NCI-H1694 treated with DMSO at 0.1 percent for 48 hours (cell line): ENCODE results near the gene TMC7.

Experiments
- DNase-seq: peaks from one replicate; lab custom pipeline; 2025; lab: John Stamatoyannopoulos, UW

TMC7 gene

DNA sequence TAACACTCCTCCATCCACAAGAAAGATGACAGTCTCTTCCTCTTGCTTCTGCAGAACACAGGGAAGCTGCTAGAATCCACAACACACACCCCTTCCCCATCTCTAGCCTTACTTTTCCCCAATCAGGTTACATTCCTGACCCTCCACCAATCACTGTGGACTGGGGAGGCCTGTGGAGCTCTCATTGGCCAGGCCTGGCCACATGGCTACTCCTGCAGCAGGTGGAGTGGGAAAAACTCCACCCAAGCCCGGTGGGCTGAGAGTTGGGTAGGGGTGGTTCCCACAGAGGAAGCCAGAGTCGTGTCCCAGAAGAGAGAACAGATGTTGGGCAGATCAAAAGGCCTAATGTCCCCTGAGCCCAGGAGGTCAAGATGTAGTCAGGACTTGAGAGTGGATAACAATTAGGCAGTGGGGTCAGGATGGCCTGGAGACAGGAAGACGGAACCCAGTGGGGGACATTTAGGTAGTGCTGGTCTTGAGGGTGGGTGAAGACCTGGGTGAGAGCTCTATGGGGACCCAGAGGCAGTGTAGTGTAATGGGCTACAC is 105.7 kb downstream of the TMC7 start:
- DNase-seq = no peak

- DNase-seq = no peak
These were observed 107.2 kb downstream of the TMC7 start for GRCh38 chr16:19090916-19091315.

DNA sequence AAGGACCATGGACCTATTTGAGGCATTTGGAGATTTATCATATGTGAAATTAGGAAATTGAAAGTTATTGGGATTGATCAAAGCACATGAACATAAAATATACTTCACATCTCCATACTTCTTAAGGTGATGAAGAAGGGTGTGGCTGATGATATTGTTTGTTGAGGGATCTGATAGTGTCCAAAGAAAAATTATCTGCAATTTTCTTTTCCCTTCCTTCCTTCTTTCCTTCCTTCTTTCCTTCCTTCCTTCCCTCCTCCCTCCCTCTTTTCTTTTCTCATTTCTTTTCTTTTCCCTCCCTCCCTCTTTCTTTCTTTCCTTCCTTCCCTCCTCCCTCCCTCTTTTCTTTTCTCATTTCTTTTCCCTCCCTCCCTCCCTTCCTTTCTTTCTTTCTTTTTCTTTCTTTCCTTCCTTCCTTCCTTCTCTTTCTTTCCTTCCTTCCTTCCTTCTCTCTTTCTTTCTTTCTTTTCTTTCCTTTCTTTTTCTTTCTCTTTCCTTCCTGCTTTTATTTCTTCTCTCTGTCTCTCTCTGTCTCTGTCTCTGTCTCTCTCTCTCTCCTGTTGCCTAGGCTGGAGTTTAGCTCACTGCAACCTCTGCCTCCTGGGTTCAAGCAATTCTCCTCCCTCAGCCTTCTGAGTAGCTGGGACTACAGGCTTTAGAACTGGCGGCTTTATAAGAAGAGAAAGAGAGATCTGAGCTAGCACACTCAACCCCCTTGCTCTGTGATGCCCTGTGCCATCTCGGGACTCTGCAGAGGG is 109.1 kb downstream of the TMC7 start:
- no peak for DNase-seq

- no peak for DNase-seq
These were observed 110.2 kb downstream of the TMC7 start for GRCh38 chr16:19093631-19094541.

GRCh38 chr16:19094542-19095365 is 111.0 kb downstream of the TMC7 start:
- DNase-seq = no peak

GRCh38 chr16:19095654-19096053 is 111.9 kb downstream of the TMC7 start:
- no peak for DNase-seq

- DNase-seq = no peak
These were observed 114.4 kb downstream of the TMC7 start for GRCh38 chr16:19098173-19098572.

- DNase-seq = no peak
These were observed 118.6 kb downstream of the TMC7 start for GRCh38 chr16:19102187-19102872.

GRCh38 chr16:19104607-19105006 is 120.9 kb downstream of the TMC7 start:
- DNase-seq = no peak

DNA sequence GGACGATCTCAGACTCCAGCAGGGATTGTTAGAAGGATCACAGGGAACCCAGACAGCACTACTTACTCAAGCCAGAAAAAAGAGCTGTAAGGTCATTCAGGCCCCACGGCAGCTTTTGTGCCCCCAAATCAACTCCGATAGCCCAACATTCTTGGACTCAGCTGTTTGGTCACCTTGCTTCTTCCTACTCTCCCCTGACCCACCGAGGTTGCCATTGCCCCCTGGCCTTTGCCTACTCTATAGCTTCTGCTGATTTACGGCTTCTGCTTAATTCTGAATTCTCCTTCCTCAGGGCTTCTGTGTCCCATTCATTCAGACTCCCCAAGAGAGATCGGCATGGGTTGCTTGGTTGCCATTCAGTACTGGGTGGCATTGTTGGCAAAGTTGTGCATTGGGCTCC is 121.4 kb downstream of the TMC7 start:
- DNase-seq = no peak

DNA sequence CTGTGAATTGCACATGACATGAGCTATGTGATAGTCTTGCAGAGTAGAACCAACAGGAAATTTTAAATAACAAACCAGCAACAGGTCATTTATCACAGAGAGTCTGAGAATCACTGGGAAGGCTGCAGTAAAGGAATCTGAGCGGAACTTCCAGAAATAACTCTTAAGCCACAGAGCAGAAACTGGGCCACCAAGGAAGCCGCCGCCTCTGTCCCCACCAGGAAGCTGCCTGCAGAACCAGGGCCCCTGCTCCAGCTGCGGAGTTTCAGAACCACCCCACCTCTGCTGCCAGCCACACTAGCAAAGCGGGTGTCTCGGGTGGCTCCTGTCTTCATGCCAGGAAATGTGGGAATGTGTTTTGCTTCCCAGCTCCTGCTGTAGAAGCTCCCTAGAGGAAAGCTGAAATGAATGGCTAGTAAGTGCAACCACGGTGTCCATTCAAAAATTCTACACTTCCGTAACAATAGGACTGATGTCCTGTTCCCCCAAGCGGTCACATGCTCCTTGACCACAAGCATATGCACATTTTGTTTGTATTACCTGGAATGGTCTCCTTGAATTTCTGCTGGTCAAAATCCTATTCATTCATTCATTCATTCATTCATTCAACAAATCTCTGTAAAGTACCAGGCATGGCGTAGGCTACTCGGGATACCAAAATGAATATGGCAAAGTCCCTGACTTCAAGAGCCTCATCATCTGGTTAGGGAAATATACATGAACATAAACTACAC is 122.3 kb downstream of the TMC7 start:
- no peak for DNase-seq

DNA sequence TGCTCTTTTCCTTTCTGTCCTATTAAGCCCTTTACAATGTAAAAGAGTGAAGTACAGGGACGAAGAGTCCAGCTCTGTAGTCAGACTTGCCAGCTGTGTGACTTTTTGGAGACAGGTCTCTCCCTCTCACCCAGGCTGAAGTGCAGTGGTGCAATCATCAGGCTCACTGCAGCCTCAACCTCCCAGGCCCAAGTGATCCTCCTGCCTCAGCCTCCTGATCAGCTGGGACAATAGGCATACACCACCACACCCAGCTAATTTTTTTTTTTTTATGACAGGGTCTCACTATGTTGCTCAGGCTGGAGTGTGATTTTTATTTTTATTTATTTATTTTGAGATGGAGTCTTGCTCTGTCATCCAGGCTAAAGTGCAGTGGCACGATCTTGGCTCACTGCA is 122.9 kb downstream of the TMC7 start:
- DNase-seq = no peak

DNA sequence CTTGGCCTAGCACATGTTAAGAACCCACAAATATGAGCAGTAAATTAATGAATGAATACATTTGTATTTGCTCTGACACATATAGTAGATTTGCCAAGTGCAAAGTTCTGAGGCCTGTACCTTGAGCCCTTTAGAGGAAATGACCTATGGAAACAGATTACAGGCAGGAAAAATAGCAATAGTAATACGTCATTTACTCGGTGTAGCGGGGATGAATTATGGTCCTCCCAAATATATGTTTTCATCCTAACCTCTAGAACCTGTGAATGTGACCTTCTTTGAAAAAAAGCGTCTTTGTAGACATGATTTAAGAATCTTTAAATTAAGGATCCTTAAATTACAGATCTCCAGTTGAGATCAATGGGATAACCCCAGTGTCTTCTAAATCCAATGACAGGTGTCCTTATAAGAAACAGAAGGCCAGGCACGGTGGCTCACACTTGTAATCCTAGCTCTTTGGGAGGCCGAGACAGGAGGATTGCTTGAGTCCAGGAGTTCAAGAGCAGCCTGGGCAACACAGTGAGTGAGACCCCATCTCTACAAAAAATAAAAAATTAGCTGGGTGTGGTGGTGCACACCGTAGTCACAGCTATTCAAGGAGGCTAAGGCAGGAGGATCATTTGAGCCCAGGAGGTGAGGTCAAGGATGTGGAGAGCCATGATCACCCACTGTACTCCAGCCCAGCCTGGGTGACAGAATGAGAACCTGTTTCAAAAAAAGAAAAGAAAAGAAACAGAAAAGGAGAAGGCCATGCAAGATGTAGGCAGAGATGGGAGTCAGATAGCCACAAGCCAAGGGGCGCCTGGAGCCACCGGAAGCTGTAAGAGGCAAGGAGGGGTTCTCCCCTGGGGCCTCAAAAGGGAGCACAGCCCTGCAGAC is 124.9 kb downstream of the TMC7 start:
- no peak for DNase-seq

GRCh38 chr16:19109288-19109664 is 125.5 kb downstream of the TMC7 start:
- DNase-seq = no peak

- no peak for DNase-seq
These were observed 127.0 kb downstream of the TMC7 start for GRCh38 chr16:19110537-19111360.

GRCh38 chr16:19112099-19112407 is 128.3 kb downstream of the TMC7 start:
- no peak for DNase-seq
